ENCODE data around the gene GALNT18.

- TF ChIP-seq POLR2AphosphoS5 (IDR thresholded peaks at IDR 0.05; ENCODE audit: insufficient read depth, low read depth, low read length), result no peak
- no peak for TF ChIP-seq CTCF (IDR thresholded peaks at IDR 0.05; ENCODE audit: extremely low read depth in 1 of 2, insufficient read depth in 1 of 2, low read depth in 1 of 2, low read length in 2 of 2)
- no peak for TF ChIP-seq EZH2 (IDR thresholded peaks at IDR 0.05; ENCODE audit: borderline replicate concordance, low read depth, low read length, severe bottlenecking)
- TF ChIP-seq FOS (IDR thresholded peaks at IDR 0.05; ENCODE audit: borderline replicate concordance, insufficient read depth, low read length), result no peak
- no peak for TF ChIP-seq JUN (IDR thresholded peaks at IDR 0.05; ENCODE audit: borderline replicate concordance, insufficient read depth, insufficient read length, low read depth)
- TF ChIP-seq MAX (IDR thresholded peaks at IDR 0.05; ENCODE audit: insufficient read depth, insufficient read length), result no peak
These were observed 16.6 kb downstream of the GALNT18 start for GRCh38 chr11:11605181-11605580.

Measured in endothelial cell of umbilical vein (primary cell).